ENCODE results near the gene PACRG.

The PACRG gene

DNA sequence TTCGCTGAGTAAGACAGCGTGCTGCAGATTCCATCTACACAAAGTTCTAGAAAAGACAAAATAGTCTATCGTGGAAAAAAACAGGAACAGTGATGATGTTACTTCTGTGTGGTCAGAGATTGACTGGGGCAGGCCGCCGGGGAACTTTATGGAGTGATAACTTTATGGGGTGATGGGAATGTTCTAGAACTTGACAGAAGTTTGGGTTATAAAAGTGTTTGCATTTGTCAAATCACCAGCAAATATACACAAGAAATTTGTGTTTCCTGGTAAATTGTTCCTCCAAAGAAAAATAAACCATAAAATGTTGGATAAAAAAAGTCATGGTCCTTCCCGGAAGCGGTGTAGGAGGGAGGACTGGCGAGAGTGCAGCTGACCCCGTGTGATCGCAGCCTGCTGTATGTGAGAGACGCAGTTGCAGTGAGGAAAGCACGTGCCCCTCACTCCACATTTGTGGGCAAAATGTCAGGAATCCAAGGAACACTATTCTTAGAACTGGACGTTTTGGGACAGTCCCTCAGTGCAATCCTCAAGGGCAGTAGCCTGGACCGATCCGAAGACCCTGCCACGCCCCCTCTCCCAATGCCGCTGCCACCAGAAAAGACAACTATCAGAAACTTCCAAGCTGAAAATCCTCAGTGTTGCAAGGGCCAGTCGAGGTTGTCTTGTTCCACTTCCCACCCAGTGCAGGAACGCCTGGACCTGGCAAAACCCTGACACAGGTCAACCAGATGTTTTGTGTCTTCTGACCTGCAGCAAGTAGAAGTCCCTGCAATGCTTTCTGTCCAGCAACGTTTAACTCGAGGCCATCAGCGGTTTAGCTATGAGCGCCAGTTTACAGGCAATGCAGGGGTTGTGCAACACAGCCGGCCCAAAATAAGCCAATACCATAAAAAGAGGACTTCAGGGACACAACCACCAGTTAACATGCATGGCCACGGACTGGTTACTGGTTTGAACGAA is 606.2 kb downstream of the PACRG start:
- Histone ChIP-seq H3K4me1 (ENCODE audit: control insufficient read depth, insufficient read depth, low read depth, low read length) (peaks cover 17% of the 10 kb centered on the region), H3K36me3 (ENCODE audit: control insufficient read depth in 1 of 2, insufficient read depth in 2 of 2, low read depth in 1 of 2, low read length in 2 of 2) (no peaks in the 10 kb centered on the region), H3K23ac (ENCODE audit: low read length in 2 of 2) (no peak overlapping the region), H2AK5ac (ENCODE audit: low read length, severe bottlenecking) (no peak overlapping the region), H2BK120ac (ENCODE audit: low read depth, low read length) (no peak overlapping the region), H3K27me3 (ENCODE audit: control insufficient read depth in 1 of 2, insufficient read depth in 1 of 2, low read length in 2 of 2) (no peaks in the 10 kb centered on the region), H4K8ac (ENCODE audit: low read length) (no peak overlapping the region), H3K4me2 (ENCODE audit: low read length, poor library complexity, severe bottlenecking) (no peak overlapping the region), H3K4me3 (ENCODE audit: insufficient read depth in 1 of 2, low read depth in 1 of 2, low read length in 2 of 2) (no peak overlapping the region), H2BK15ac (ENCODE audit: low read depth, poor library complexity, severe bottlenecking) (no peak overlapping the region), H2BK12ac (ENCODE audit: low read length in 2 of 2) (no peak overlapping the region), H2BK5ac (ENCODE audit: low read depth, low read length, poor library complexity, severe bottlenecking) (no peak overlapping the region), H3K18ac (ENCODE audit: low read depth in 1 of 2, low read length in 2 of 2) (no peak overlapping the region), H3K4ac (ENCODE audit: low read depth in 1 of 2, low read length in 2 of 2) (no peak overlapping the region), H4K91ac (ENCODE audit: low read length) (no peak overlapping the region), H2AFZ (ENCODE audit: low read depth, low read length) (no peak overlapping the region), H3K27ac (ENCODE audit: low read length, poor library complexity, severe bottlenecking) (no peak overlapping the region), H3K9ac (ENCODE audit: low read length) (no peak overlapping the region), H3K79me1 (replicated peaks; ENCODE audit: low read length, poor library complexity, severe bottlenecking) (no peaks in the 10 kb centered on the region), H3K9me3 (ENCODE audit: control insufficient read depth, low read length) (no peaks in the 10 kb centered on the region), H3K14ac (ENCODE audit: low read length in 2 of 2) (no peak overlapping the region)
- 94% methylated on average over 24 of the region's 26 CpGs for WGBS
- DNase-seq, result no peak

DNA sequence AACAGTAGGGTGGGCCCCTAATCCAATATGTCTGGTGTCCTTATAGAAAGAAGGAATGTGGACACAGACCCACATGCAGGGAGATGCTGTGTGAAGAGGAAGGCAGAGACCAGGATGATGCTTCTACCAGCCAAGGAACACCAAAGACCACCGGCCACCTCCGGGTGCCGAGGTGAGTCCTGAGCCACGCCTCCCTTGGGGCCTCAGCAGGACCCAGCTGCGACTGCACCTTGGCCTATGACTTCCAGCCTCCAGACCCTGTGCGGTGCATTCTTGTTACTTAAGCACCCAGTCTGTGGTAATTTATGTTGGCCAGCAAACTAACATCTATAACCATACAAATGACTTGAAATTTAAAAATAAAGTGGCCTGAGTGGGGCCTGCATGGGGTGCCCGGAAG is 607.3 kb downstream of the PACRG start:
- H2BK12ac ChIP-seq (ENCODE audit: low read length in 2 of 2), result no peak overlapping the region
- H2BK5ac ChIP-seq (ENCODE audit: low read depth, low read length, poor library complexity, severe bottlenecking), result no peak overlapping the region
- H3K14ac ChIP-seq (ENCODE audit: low read length in 2 of 2), result no peak overlapping the region
- no peak overlapping the region for H3K23ac ChIP-seq (ENCODE audit: low read length in 2 of 2)
- H3K4ac ChIP-seq (ENCODE audit: low read depth in 1 of 2, low read length in 2 of 2), result no peak overlapping the region
- no peak overlapping the region for H2AFZ ChIP-seq (ENCODE audit: low read depth, low read length)
- no peaks in the 10 kb centered on the region for H3K36me3 ChIP-seq (ENCODE audit: control insufficient read depth in 1 of 2, insufficient read depth in 2 of 2, low read depth in 1 of 2, low read length in 2 of 2)
- H3K79me1 ChIP-seq (replicated peaks; ENCODE audit: low read length, poor library complexity, severe bottlenecking), result no peaks in the 10 kb centered on the region
- H3K18ac ChIP-seq (ENCODE audit: low read depth in 1 of 2, low read length in 2 of 2), result no peak overlapping the region
- H3K27me3 ChIP-seq (ENCODE audit: control insufficient read depth in 1 of 2, insufficient read depth in 1 of 2, low read length in 2 of 2), result no peaks in the 10 kb centered on the region
- H2BK15ac ChIP-seq (ENCODE audit: low read depth, poor library complexity, severe bottlenecking), result no peak overlapping the region
- H3K4me1 ChIP-seq (ENCODE audit: control insufficient read depth, insufficient read depth, low read depth, low read length), result peaks cover 9% of the 10 kb centered on the region
- no peak overlapping the region for H3K4me2 ChIP-seq (ENCODE audit: low read length, poor library complexity, severe bottlenecking)
- DNase-seq, result no peak
- no peak overlapping the region for H4K91ac ChIP-seq (ENCODE audit: low read length)
- 95% methylated on average over 6 of the region's 7 CpGs for WGBS
- no peak overlapping the region for H3K4me3 ChIP-seq (ENCODE audit: insufficient read depth in 1 of 2, low read depth in 1 of 2, low read length in 2 of 2)
- no peak overlapping the region for H2AK5ac ChIP-seq (ENCODE audit: low read length, severe bottlenecking)
- no peaks in the 10 kb centered on the region for H3K9me3 ChIP-seq (ENCODE audit: control insufficient read depth, low read length)
- H4K8ac ChIP-seq (ENCODE audit: low read length), result no peak overlapping the region
- H3K9ac ChIP-seq (ENCODE audit: low read length), result no peak overlapping the region
- no peak overlapping the region for H3K27ac ChIP-seq (ENCODE audit: low read length, poor library complexity, severe bottlenecking)
- H2BK120ac ChIP-seq (ENCODE audit: low read depth, low read length), result no peak overlapping the region

DNA sequence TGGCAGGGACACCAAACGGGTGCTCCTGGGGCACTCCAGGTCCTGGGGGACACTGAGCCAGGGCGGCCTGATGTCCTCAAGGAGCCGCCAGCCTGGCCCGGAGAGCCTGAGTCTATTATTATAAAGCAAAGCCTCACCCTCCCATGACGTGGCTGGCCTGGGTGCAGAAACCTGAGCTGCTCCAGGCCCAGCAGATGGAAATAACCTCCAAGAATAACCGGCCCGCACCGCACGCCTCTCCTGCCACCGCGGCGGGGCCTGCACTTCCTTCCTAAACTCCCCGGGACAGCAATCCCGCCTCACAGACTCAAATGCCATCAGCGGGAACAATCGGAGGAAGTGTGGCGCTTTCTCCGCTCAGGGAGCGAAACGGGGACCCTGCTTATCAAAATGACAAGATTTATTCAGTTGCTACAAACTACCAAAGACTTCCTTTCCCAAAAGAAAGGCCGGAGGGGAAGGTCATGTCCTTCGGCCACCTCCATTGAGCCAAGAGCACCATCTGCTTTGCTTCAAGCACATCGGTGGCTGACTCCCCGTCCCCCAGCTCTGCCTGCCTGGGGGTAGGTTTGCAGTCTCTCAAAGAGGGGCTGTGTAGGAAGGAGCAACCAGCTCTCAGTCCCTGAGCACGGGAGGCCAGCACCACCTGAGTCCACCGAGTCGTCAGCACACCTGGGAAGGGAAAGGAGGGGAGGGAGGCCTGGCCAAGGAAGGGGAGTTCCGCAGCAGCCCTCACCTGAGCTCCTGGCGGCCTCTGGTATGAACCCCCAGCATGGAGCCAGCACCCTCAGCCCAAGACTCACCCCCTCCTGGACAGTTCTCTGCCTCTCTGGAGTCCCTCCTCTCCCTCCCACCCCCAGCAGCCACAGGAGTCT is 608.1 kb downstream of the PACRG start:
- no peak overlapping the region for H3K4me3 ChIP-seq (ENCODE audit: insufficient read depth in 1 of 2, low read depth in 1 of 2, low read length in 2 of 2)
- H3K27ac ChIP-seq (ENCODE audit: low read length, poor library complexity, severe bottlenecking), result no peak overlapping the region
- H2BK12ac ChIP-seq (ENCODE audit: low read length in 2 of 2), result peak overlapping the region in 1 of 2 experiments; percentile 64
- H2BK5ac ChIP-seq (ENCODE audit: low read depth, low read length, poor library complexity, severe bottlenecking), result no peak overlapping the region
- H3K79me1 ChIP-seq (replicated peaks; ENCODE audit: low read length, poor library complexity, severe bottlenecking), result no peaks in the 10 kb centered on the region
- no peak overlapping the region for H3K14ac ChIP-seq (ENCODE audit: low read length in 2 of 2)
- H3K36me3 ChIP-seq (ENCODE audit: control insufficient read depth in 1 of 2, insufficient read depth in 2 of 2, low read depth in 1 of 2, low read length in 2 of 2), result no peaks in the 10 kb centered on the region
- no peak for DNase-seq
- H3K9me3 ChIP-seq (ENCODE audit: control insufficient read depth, low read length), result no peaks in the 10 kb centered on the region
- H2AK5ac ChIP-seq (ENCODE audit: low read length, severe bottlenecking), result peak overlapping the region; percentile 8
- no peak overlapping the region for H2BK15ac ChIP-seq (ENCODE audit: low read depth, poor library complexity, severe bottlenecking)
- no peak overlapping the region for H3K4me2 ChIP-seq (ENCODE audit: low read length, poor library complexity, severe bottlenecking)
- H3K18ac ChIP-seq (ENCODE audit: low read depth in 1 of 2, low read length in 2 of 2), result no peak overlapping the region
- no peak overlapping the region for H4K91ac ChIP-seq (ENCODE audit: low read length)
- peak overlapping the region; percentile 57 for H2AFZ ChIP-seq (ENCODE audit: low read depth, low read length)
- peaks cover 6% of the 10 kb centered on the region for H3K4me1 ChIP-seq (ENCODE audit: control insufficient read depth, insufficient read depth, low read depth, low read length)
- H3K23ac ChIP-seq (ENCODE audit: low read length in 2 of 2), result no peak overlapping the region
- no peak overlapping the region for H4K8ac ChIP-seq (ENCODE audit: low read length)
- H3K9ac ChIP-seq (ENCODE audit: low read length), result no peak overlapping the region
- no peak overlapping the region for H3K4ac ChIP-seq (ENCODE audit: low read depth in 1 of 2, low read length in 2 of 2)
- no peak overlapping the region for H2BK120ac ChIP-seq (ENCODE audit: low read depth, low read length)
- 60% methylated on average over 28 of the region's 29 CpGs for WGBS
- H3K27me3 ChIP-seq (ENCODE audit: control insufficient read depth in 1 of 2, insufficient read depth in 1 of 2, low read length in 2 of 2), result no peaks in the 10 kb centered on the region

DNA sequence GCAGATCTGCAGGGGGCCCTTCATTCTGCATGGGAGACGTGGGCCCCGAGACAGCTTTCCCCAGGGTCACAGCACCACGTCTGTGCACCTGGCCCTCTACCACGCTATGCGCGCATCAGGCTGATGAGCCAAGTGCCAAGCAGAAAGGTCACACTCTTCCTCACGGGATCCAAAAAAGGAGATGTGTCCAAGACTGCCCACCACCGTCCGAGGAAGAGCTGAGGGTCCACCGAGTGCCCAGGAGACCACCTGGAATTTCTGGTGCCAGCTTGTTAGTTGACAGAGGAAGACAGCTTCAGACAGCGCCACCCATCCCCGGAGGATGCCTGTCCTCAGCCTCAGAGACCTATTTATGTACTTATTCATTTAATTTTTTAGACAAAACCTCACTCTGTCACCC is 609.2 kb downstream of the PACRG start:
- H3K4me3 ChIP-seq (ENCODE audit: insufficient read depth in 1 of 2, low read depth in 1 of 2, low read length in 2 of 2), result no peak overlapping the region
- no peak overlapping the region for H3K23ac ChIP-seq (ENCODE audit: low read length in 2 of 2)
- no peak overlapping the region for H3K9ac ChIP-seq (ENCODE audit: low read length)
- H4K91ac ChIP-seq (ENCODE audit: low read length), result no peak overlapping the region
- H3K27me3 ChIP-seq (ENCODE audit: control insufficient read depth in 1 of 2, insufficient read depth in 1 of 2, low read length in 2 of 2), result no peaks in the 10 kb centered on the region
- no peak for DNase-seq
- no peak overlapping the region for H3K27ac ChIP-seq (ENCODE audit: low read length, poor library complexity, severe bottlenecking)
- no peak overlapping the region for H2BK15ac ChIP-seq (ENCODE audit: low read depth, poor library complexity, severe bottlenecking)
- no peak overlapping the region for H3K18ac ChIP-seq (ENCODE audit: low read depth in 1 of 2, low read length in 2 of 2)
- no peak overlapping the region for H3K4me2 ChIP-seq (ENCODE audit: low read length, poor library complexity, severe bottlenecking)
- H3K9me3 ChIP-seq (ENCODE audit: control insufficient read depth, low read length), result no peaks in the 10 kb centered on the region
- no peak overlapping the region for H2BK5ac ChIP-seq (ENCODE audit: low read depth, low read length, poor library complexity, severe bottlenecking)
- no peak overlapping the region for H2BK120ac ChIP-seq (ENCODE audit: low read depth, low read length)
- no peak overlapping the region for H2AK5ac ChIP-seq (ENCODE audit: low read length, severe bottlenecking)
- no peak overlapping the region for H2BK12ac ChIP-seq (ENCODE audit: low read length in 2 of 2)
- no peak overlapping the region for H2AFZ ChIP-seq (ENCODE audit: low read depth, low read length)
- H3K4ac ChIP-seq (ENCODE audit: low read depth in 1 of 2, low read length in 2 of 2), result no peak overlapping the region
- no peak overlapping the region for H3K14ac ChIP-seq (ENCODE audit: low read length in 2 of 2)
- H3K4me1 ChIP-seq (ENCODE audit: control insufficient read depth, insufficient read depth, low read depth, low read length), result peaks cover 6% of the 10 kb centered on the region
- no peak overlapping the region for H4K8ac ChIP-seq (ENCODE audit: low read length)
- H3K79me1 ChIP-seq (replicated peaks; ENCODE audit: low read length, poor library complexity, severe bottlenecking), result no peaks in the 10 kb centered on the region
- WGBS, result 96% methylated on average over 12 of the region's 12 CpGs
- H3K36me3 ChIP-seq (ENCODE audit: control insufficient read depth in 1 of 2, insufficient read depth in 2 of 2, low read depth in 1 of 2, low read length in 2 of 2), result no peaks in the 10 kb centered on the region
